Activated CD8-positive, alpha-beta memory T cell treated with anti-CD3 and anti-CD28 coated beads, Interleukin-2, amount 50 U/mL, for 48 hours (primary cell): ENCODE results near the gene CST3.
"Not testable (repeated sequence)": the region's sequence is repeated elsewhere in the genome, so short reads cannot be mapped to it uniquely, and the experiment has no call there.

Experiments
- DNase-seq: peaks from one replicate; pipeline ENCODE4 v3.0.0-alpha.2; 2020

The CST3 gene

DNA sequence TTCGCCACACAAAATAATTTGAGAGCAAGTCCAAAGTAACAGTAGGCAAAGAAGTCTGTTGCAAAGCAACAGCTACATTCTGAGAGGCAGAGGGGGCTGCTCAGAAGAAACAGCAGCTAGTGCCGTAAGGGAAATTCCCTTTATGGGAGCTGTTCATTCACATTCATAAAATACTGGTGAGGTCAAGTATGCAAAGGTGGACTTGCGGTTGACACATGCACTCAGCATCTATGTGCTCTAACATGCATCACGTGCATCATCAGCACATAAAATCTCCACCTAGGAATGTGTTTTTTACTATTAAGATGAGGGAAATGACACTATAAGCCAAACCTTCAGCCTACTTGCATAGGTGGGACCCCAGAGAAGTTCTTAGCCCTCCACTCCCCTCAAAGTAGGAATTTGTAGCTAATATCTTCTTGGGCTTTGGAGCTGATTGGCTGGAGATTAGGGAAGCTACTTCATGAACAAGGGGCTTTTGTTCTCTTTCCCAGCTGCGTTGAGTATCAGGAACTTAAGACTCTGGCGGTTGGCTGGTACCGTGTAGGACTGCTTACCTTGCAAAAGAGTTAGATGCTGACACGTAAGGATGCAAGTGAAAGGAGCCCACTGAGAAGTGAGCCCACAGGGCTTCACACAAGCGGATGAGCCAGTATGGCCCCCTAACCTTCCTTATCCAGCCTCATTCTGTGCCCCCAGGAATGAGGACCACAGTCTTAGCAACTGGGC is 12.4 kb downstream of the CST3 start:
- DNase-seq: no peak

DNA sequence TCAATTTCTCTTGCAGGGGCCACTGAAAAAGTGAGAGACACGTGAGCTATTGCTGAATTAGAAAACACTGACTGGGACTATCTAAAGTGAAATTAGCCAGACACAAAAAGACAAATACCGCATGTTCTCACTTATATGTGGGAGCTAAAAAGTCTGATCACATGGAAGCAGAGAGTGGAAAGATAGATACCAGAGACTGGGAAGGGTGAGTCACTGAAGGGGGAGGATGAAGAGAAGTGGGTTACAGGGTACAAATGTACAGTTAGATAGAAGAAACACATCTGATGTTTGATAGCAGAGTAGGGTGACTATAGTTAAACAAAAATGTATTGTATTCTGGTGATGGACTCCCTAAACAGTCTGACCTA is 13.4 kb downstream of the CST3 start:
- no peak for DNase-seq

DNA sequence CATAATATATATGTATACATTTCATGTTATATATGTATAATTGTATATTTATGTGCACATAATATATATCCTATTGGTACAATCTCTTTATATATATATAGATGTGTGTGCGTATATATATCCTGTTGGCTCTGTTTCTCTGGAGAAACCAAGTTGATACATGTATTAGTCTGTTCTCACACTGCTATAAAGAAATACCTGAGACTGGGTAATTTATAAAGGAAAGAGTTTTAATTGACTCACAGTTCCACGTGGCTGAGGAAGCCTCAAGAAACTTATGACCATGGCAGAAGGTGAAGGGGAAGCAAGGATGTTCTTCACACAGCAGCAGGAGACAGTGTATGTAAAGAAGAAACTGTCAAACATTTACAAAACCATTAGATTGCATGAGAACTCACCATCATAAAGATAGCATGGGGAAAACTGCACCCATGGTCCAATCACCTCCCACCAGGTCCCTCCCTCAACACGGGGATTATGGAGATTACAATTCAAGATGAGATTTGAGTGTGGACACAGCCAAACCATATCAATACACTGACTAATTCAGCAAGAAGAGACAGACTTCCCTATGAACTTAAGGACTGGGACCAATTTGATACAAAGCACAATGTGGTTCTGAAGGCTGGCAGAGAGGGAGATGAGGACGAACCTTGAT is 14.0 kb downstream of the CST3 start:
- DNase-seq: no peak

DNA sequence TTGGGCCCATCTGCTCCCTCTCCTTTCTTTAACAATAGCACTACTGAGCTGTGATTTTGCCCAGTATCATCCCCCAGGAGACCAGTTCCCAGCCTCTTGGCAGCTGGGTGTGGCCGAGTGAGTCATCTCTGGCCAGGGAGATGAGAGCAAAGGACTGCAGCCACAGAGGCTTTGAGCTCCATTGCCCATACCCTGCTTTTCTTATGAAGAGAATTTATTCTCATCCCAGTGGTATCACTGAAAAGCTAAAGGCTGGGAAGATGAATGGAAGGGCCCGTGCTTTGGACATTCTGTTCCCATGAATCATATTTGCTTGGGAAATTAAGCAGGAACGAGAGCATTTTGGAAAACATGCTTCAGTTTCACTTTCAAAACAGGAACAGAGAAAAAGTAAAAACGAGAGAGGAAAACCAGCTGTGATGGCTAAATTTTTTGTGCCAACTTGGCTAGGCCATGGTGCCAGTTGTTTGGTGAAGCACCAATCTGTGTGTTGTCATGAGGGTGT is 14.9 kb downstream of the CST3 start:
- DNase-seq: no peak

DNA sequence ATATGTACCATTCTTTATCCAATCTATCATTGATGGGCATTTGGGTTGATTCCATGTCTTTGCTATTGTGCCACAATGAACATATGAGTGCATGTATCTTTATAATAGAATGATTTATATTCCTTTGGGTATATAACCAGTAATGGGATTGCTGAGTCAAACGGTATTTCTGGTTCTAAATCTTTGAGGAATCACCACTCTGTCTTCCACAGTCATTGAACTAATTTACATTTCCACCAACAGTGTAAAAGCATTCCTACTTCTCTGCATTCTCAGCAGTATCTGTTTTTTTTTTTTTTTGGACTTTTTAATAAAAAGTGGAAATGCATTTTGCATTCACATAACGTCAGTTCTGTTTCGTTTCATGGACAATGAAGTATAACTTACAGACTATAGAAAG is 15.4 kb downstream of the CST3 start:
- not testable (repeated sequence) for DNase-seq

DNA sequence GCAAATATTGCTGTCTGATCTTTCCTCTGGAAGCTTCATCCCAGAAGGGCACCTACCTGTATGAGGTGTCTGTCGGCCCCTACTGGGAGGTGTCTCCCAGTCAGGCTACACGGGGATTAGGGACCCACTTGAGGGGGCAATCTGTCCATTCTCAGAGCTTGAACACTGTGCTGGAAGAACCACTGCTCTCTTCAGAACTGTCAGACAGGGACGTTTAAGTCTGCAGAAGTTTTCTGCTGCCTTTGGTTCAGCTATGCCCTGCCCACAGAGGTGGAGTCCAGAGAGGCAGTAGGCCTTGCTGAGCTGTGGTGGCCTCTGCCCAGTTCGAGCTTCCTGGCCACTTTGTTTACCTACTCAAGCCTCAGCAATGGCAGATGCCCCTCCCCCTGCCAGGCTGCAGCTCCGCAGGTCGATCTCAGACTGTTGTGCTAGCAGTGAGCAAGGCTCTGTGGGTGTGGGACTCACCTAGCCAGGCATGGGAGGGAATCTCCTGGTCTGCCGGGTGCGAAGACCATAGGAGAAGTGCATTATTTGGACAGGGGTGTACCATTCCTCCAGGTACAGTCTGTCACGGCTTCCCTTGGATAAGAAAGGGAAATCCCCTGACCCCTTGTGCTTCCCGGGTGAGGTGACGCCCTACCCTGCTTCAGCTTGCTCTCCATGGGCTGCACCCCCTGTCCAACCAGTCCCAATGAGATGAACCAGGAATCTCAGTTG is 16.9 kb downstream of the CST3 start:
- not testable (repeated sequence) for DNase-seq

DNA sequence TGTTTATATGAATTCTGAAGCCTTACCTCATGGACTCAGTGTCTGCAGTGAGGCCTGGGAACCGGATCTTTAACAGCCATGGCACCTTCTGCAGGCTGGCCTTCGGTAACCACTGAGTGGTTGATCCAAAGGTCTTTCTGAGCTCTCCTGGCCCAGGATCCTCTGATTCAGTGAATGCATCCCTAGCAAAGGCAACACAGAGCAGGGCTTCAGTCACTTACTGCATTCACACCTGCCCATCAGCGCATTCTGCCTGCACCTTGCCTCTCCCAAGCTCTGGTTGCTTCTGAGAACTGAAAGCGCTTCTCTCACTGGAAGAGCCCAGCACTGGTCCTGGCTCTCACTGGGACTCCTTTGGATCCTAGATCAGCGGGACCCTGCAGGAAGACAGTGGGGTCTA is 23.6 kb downstream of the CST3 start:
- no peak for DNase-seq

DNA sequence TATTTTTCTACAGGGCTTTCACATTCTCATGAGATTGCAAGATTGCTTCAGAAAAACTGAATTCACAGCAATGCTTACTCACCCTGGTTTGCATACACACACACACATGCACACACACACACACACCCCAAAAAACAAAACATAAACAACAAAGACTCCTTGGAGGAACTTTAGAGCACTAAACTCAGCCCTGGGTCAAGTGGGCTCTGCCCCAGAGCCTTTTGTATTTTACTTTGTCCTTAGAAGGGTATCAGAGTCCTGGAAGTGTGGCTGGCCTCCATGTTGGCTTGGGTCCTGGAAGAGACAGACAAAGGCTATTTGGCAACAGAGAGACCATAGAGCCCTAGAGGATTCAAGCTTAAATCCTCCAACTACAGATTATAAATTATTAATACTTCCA is 24.1 kb downstream of the CST3 start:
- no peak for DNase-seq

DNA sequence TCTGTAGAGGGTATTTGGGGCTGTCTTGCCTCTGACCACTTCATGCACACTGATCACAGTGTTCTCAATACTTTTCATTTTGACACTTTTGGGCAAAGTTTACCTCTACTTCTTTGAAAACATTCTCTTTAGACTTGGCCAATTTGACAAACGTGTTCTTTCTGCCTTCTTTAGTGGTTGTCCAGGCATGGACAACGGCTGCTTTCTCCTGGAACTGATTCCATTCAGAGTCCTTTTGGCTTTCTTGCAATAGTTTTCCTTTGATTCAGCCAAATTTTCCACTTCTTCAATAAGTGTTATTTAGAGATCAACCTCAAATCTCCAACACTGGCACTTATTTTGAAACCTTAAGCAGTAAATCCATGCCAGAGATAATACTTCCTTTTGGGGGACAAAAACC is 25.4 kb downstream of the CST3 start:
- no peak for DNase-seq

DNA sequence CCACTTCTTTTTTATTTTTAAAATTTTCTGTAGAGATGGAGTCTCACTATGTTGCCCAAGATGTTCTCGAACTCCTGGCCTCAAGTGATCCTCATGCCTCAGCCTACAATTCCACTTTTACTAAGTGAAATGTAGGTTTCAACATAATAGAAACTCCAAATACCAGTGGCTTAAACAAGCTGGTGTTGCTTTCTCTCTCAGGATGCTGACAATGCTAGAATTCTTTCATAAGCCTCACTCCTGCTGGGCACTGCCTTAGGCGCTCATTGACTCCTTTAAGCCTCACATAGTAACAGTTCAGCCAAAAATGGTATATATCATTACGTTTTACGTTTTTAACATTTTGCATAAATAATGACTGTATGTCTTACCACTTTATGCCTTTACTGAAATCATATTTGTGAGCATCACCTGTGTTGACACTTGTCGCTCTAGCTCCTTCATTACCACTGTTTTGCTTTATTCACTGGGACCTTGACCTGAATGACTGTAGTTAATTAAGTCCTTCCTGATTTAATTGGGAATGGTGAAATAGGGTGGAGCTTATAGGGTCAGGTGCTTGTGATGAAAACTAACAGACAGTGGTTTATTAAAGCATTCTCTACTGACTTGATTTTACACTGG is 28.2 kb downstream of the CST3 start:
- no peak for DNase-seq

DNA sequence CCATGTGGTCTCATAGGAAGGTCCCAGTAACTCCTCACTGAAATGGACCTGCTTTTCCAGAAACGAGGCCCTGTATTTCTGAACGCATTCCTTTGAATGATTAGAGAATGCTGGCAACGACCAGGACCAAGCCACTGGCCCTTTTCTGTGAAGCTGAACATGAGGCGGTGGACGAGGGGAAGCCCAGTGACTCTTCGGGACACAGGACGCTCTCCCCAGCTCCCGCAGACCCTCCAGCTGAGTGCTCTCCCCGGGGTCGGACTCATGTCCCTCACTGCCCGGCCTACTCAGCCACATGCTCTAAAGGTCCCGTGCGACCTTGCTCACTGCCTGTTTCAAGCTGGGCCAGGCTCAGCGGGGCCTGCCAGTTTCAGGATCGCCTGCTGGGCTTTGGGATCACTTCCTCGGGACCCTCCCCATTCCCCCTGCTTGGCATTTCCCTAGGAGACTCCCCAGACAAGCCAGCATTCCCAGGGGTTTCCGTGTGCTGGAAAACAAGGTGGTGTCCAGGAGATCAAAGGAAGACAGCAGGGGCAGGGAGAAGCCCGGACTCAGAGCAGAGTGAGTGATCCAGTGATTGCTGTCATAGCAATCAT is 29.4 kb downstream of the CST3 start:
- DNase-seq: no peak

DNA sequence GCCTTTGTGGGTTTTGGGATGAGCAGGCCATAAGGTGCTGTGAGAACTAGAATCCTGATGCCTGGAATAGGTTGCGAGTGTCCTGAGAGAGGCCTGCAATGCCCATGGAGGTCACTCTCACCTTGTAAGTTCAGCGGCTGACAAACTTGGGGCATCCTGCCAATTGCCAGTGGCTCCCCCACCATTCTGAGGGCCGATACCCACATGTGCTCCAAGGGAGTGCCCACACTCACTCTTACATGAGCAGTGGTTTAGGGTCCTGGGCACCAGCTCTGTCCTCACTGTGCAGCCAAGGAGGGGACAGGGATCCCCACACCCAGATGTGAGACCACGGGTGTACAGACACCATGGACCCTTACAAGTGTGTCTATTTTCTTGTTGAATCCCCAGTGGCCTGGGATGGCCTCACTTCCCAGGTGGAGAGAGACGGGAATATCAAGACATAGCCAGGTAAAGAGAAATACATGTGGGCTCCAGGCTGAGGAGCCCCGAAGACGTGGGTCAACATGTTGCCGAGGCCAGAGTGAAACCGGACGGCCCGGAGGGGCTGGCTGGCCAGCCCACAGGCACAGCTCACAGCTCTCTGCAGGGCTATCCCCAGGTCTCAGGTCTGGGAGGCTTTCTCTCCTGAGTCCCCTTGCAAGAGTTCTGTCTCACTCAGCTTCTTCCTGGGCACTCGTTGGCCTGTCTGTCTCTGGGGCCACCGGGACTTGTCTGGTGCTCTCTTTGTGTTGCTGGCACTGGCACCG is 30.1 kb downstream of the CST3 start:
- no peak for DNase-seq

DNA sequence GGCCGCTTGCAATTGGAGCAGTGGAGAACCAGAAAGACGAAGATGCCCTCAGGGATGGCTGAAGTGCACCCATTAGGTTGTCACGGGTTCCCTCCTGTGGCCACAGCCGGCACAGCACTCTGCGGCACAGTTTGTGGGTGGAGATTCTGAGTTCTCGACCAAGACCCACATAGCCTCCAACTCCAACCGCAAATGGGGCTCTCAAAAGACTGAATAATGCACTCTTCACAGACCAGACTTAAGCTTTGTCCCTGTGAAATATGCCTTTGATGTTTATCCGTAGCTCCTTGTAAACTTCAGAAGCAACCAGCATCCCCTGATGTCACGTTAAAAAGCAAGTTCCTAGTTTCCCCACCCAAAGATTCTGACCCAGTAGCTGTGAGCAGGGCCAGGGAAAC is 31.1 kb downstream of the CST3 start:
- DNase-seq: peak; percentile 84

DNA sequence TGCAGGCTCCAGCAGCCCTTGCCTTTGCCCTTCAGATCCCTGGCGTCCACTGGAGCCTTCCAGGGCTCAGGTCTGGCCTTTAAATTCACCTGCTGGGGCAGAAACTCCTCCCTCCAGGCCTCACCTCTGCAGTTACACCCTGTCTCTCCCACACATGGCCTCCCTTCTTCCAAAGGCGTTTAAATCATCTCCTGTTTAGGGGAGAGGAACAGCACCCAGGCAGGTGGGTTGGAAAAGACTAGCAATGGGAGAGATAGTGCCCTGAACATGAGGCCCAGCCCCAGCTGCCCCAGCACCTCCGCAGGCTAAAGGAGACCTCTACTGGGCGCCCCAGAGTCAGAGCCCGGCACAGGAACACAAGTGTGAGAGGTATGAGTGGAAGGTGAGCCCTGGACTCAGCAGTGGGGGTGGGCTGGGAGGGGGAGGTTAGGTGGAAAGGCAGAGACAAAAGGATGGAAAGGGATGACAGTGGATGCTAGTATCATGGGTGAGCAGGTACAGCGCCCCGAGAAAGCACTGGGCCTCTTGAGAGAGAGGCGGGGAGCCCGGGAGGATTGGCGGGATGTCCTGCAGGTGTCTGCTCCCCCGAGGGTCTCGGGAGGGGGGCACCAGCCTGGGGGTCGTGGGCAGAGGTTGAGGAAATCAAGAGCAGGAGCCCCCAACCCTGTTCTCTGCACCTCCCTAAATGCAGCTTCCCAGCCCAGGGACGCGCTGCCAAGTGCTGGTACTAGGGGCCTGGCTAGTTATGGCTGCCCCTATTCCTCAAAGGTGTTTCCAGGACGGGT is 31.7 kb downstream of the CST3 start, which contains the start of gene CST9:
CST9 (minus strand) TSS at position 51 of the 785 bp plus-strand sequence. CDS start 53 bp downstream, outside the sequence.
- no peak for DNase-seq

DNA sequence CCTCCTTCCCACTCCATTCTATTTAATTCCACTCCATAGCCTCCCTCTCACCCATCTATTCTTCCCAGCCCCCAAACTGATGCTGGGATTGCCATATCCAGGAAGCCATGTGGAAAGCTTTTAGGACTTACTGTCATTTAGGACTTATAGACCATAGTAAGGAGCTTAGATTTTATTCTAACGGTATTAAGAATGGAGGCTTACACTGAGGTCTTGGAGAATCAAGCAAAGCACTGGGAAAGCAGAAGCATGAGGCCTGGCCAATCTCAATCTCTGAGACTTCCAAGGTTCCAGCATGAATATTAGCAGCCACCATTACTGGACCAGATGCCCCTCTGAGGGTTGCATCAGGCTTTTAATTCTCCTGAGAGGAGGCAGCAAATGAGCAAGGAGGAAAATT is 33.4 kb downstream of the CST3 start:
- no peak for DNase-seq

DNA sequence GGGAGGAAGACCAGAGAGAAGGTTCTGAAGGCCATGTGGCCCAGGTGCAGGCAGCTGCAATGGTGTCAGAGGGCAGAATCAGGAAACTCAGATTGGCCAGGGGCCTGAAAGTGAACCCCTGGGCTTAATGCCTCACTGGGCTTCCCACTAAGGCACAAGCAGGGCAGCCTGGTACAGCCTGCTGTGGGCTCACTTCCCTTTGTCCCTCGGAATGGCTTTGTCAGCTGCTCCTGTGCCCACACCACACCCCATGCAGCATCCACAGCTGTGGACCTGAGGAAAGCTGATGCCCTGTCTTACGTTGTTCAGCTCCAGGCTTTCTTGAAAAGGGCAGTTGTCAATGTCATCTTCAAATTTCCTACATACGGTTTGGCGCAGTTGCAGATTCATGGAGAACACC is 34.4 kb downstream of the CST3 start:
- no peak for DNase-seq

DNA sequence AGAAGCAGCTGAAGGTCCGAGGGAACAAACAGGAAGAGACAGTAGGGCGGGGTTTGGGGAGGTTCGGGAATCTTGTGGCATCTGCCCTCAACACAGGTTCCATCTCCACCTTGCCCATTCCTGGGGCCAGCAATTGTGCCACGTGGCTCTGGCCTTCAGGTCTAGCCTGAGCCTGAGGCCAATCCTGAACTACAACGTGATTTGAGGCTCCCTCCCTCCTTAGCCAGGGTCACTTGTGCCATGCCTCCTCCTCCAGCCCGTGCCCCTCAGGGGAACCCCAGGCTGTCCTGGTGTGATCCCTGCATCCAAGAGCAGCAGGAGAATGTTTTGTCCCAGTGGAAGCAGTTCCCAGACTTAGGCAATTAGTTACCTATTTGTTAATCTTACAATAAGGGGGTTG is 35.1 kb downstream of the CST3 start:
- DNase-seq: no peak

DNA sequence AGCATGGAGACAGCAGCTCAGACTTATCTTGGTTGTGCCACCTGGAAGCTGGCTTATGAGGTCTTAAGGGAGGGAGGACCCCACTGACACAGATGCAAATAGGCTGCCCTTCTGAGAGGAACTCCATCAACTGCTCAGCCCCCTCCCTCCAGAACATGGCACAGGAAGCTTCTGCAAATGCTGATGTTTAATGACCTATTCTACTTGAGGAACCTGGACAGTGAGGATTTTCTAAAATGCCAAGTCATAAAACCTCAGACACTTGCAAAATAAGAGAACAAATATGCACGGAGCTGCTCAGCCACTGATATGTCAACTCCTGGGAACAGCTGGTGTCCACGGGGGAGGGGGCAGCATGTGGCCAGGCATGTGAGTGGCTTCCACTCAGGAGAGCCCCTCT is 35.5 kb downstream of the CST3 start:
- no peak for DNase-seq

DNA sequence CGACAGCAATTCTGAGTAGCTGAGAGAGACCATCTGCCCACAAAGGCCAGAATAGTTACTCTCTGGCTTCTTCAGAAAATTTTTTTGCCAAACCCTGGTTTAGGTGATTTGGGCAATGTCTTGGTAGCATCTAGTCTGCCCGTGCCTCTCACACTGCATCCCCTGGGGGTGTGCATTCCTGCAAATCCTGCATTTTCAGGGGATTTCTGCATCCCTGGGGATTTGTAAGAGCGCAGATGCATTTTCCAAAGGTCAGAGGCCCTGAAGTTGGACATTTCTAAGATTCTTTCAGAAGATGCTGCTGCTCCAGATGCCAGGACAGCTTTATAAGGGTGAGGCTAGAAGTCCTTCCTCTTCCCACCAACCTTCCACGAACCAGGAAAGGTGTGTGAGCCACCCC is 36.0 kb downstream of the CST3 start:
- DNase-seq: no peak

DNA sequence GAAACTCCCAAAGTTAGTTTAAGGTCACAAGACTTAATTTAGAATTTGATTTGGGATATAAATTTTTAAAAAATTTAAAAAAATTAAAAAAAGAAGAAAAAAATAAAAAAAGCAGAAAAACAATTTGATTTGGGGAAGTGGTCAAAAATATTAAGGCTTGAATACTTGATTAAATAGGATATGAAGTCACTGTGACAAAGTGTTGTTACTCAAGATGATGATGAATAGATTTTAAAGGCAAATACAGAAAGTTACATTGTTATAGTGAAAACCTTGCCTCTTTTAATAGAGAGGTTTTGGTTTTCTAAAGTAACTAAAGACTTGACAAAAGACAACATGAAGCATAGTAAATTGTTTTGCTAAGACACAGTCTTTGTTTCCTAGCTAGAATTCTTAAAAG is 39.3 kb downstream of the CST3 start:
- no peak for DNase-seq

DNA sequence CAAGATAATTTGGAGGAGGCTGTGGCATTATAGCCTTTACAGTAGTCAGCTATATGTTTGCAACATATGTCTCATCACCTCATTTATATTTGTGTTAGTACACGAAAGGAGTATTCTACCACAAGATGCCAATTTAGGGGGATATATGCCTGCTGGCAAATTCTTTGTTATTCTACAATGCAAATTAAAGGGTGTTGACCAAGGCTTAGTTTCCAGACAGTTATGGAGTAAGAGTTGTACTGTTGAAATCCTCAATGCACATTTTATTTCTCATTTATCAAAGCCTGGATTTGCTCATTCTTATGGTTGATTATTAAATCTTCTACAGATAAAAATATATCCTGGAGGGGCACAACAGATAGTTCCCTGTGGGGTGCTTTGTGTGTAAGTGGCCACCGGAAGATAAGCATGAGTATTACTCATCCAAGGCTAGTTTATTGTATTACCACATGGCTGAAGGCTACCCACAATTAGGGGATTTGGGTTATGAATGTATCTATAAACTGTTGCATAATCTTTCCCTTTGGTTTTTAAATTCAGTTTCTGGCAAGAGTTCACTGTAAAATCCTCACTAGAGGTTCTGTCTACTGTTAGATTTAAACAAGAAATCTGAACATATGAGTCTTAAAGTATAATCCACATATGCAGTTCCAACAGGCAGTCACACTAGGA is 41.0 kb downstream of the CST3 start:
- DNase-seq: no peak
